Hematopoietic multipotent progenitor cell treated with erythropoietin and hydrocortisone succinate and interleukin-3 and kit ligand, for 6 days (in vitro differentiated cells): ENCODE measurements around the gene PLA2G2F.

Experiments
- DNase-seq: peaks from one replicate; pipeline ENCODE4 v3.0.0-alpha.2; 2015

Gene PLA2G2F

DNA sequence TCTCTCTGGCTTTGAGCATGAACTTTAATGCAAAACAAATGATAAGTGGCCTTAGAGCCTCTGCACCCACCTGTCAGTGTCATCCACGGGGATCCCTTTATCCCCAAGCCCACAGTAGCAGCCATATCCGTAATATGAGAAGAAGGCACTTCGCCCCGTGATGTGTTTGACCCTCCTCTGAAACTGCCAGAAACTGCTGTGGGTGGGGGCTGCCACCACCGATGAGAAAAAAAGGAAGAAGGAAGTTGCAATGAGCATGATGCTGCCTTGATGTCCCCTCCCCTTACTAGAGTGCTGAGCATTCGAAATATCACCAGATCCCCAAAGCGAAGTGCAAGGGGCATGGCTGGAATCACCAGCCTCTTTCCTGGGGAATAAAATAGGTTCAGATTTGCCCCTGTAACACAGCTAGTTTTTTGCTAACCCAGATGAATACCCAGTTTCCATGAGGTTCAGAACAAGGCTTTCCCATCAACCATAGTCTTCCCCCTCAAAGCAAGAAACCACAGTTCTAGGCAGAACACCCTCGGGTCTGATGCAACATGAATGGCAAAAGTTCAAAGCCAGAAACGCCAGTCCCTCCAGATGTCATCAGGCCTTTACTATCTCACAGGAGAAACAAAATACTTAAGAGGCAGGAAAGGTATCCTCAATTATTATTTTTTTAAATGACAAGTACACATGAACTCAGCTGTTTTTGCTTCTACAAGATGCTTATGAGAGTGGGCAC lies 36.0 kb downstream of the PLA2G2F start:
- DNase-seq, result no peak

DNA sequence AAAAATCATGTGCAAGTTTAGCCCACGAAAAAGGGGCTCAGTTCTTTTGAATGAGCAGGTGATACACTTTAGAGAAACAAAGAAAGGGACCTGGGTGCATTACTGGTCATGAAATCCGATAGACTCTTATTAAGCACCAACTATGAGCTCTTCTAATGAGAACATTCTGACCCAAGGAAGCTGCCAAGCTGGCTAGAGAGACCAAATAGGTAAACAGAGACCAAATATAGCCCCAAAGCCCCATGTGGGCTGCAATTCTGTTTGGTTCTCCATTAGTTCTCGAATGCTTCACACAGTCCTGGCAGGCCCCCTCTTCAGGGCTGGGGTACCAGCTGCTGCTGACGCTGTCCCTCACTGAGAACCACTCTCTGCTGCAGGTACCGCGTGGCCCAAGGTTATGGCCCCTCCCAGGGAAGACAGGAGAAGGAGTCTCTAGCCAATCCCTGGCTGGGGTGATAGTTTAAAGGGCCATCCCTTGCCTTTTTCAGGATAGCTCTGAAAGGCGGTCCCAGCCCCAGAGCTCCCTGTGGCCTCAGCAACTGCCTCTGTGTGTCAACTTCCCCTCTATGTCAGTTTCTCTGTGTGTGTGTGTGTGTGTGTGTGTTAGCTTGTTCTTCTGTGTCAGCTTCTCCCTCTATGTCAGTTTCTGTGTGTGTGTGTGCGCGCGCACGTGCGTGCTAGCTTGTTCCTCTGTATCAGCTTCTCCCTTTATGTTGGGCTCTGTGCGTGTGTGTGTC lies 39.7 kb downstream of the PLA2G2F start:
- DNase-seq, result no peak

DNA sequence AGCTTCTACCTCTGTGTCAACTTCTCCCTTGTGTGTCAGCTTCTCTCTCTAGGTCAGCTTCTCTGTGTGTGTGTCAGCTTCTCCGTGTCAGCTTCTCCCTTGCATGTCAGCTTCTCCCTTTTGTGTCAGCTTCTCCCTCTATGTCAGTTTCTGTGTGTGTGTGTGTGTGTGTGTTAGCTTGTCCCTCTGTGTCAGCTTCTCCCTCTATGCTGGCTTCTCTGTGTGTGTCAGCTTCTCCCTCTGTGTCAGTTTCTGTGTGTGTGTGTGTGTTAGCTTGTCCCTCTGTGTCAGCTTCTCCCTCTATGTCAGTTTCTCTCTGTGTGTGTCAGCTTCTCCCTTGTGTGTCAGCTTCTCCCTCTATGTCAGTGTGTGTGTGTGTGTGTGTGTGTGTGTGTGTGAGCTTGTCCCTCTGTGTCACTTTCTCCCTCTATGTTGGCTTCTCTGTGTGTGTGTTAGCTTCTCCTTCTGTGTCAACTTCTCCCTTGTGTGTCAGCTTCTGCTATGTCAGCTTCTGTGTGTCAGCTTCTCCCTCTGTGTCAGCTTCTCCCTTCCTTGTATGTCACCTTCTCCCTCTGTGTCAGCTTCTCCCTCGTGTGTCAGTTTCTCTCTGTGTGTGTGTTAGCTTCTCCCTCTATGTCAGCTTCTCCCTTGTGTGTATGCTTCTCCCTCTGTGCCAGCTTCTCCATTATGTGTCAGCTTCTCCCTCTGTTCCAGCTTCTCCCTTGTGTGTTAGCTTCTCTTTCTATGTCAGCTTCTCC lies 40.4 kb downstream of the PLA2G2F start:
- DNase-seq, result no peak

DNA sequence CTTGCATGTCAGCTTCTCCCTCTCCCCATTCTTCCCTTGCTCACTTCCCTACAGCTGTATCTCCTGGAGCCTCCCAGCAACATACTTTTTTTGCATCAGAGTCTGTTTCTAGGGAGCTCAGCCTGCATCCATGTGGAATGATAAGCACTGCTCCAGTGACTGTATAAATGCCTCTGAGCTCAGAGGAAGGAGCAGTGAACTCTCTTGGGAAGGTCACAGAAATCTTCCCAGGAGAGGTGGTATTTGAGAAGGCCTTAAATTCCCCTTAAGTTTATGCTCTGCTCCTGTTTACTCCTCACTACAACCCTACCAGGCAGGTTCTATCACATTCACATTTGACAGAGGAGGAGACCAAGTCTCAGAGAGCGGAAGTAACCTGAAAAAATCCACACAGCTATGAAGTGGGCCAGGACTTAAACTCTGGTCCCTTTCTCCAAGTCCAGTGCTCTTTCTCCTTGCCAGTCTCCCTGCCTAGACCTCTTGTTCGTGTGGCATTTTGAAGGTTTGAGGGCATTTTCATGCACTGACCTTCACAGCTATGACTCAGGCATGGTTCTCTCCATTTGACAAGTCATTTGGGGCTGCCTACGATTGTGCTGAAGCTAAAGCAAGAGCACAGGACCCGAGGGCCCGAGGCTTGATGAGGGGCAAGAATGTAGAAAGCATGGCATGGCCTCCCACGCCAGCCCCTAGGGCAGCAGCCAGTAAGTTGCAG lies 41.2 kb downstream of the PLA2G2F start:
- no peak for DNase-seq

DNA sequence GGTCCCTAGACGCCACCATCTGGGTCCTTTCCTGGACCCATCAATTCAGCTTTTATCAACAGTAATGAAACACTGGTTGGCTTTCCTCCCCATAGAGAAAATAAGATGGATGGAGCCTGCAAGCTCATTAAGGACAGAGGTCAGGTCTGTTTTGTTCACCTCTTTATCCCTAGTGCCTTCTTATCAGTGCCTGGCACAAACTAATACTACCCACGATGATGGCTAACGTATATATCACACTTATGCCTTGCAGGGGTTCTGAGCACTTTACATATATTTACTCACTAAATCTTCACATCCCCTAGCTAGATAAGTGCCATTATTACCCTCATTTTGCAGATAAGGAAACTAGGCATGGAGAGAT lies 41.7 kb downstream of the PLA2G2F start:
- DNase-seq, result peak; percentile 39

DNA sequence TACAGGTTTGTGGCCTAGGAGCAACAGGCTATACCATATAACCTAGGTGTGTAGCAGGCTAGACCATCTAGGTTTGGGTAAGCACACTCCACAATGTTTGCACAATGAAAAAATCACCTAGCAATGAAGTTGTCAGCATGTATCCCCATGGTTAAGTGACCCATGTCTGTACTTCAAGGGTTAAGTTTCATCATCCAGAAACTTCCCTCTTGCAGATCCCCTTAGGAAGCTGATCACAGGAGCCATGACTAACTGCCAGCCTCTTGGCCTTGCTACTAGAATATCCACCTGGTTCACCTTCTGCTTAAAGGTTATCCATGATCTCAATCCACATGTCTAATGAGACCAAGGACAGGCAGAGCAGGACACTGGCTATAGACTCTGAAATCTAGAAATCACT lies 43.3 kb downstream of the PLA2G2F start:
- DNase-seq, result no peak

DNA sequence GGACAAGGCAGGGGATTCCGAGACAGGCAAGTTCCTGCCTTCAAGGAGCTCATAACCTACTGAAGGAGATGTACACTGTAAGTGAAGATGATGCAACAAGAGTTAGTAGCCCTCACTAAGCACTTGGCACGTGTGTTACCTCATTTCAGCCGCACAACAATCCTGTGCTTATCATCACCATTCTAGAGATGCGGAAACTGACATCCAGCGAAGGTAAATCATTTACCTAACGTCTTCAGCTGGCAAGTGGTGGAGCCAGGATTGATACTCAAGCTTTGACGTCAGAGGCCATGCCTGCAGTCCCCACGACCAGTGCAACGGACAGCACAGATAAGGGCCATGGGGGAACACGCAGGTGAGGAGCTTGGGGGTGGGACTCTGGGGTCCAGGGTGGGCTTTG lies 43.9 kb downstream of the PLA2G2F start:
- DNase-seq, result no peak

DNA sequence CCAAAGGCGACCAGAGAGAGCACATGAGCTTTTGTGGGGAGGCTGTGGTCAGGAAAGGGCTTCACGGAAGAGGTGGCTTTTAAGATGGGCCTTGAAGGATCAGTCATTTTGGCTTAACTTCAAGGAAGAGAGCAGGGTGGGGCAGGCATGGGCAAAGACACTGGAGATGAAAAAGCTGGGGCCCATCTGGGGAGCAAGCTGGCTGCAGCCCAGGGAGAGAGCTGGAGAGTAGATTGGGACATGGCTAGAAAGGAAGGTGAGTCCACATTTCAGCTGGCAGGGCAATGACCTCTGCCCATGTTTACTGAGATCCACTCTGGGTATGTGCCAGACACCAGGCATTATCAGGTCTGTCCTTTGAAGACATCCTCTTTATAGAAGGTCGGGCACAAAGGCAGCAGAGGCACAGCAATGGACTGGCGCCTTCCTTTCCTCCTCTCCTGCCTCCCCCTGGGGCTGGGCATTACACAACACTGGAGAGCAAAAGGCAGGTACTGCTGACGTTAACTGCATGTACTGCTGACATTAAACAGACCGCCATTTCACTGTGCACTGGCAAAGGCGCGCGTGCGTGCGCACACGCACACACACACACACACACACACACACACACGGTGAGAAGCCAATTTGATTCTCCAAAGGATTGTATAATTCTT lies 44.6 kb downstream of the PLA2G2F start:
- peak; percentile 61 for DNase-seq

DNA sequence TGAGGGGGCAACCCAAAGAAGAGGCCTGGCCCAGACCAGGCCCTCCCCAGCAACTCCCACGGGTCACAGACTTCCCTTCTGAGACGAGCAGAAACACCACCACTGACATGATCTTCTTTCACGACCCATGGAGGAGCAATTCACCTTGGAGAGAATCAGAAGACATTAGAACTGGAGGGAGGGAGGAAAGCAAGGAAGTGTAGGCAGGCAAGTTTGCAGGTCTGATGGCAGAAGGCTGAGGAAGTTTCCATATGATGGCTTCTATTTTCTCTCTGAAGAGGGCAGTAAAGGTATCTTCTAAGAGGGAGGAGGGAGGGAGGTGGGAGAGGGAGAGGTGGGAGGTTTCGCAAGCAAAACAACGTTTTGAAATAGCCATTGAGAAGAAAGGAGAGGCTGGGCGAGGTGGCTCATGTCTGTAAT lies 45.4 kb downstream of the PLA2G2F start:
- peak; percentile 60 for DNase-seq

DNA sequence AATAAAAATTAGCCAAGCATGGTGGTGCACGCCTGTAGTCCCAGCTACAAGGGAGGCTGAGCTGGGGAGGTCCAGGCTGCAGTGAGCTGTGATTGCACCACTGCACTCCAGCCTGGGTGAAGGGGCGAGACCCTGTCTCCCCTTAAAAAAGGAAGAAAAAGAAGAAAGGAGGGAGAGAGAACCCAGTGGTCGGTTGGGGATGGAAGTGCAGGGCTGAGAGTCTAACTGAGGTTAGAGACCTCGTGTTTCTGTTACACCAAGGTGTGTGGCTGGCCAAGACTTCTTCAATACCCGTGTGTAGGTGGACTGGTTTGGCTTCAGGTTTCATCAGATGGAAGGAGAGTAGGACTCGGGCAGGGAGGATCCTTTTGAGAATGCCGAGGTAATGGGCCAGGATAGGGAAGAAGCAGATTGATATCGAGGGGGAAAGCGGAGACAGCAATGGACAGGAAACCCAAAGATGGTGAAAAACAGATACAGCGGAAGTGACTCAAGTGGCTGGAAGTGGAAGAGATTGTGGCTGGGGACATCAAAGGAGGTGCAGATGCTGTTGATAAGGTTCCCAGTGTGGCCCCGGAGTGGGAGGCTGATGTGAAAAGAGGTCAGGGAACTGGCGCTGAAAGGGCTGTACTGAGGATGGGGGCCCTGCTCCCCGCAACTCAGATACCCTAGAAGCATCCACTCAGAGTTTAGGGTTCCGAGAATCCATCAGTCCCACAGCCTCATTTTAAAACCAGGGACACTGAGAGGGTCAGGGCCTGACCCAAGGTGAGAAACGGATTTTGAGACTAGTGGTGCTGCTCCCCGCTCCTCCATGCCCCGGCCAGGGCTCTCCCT lies 46.1 kb downstream of the PLA2G2F start:
- DNase-seq, result peak; percentile 66

DNA sequence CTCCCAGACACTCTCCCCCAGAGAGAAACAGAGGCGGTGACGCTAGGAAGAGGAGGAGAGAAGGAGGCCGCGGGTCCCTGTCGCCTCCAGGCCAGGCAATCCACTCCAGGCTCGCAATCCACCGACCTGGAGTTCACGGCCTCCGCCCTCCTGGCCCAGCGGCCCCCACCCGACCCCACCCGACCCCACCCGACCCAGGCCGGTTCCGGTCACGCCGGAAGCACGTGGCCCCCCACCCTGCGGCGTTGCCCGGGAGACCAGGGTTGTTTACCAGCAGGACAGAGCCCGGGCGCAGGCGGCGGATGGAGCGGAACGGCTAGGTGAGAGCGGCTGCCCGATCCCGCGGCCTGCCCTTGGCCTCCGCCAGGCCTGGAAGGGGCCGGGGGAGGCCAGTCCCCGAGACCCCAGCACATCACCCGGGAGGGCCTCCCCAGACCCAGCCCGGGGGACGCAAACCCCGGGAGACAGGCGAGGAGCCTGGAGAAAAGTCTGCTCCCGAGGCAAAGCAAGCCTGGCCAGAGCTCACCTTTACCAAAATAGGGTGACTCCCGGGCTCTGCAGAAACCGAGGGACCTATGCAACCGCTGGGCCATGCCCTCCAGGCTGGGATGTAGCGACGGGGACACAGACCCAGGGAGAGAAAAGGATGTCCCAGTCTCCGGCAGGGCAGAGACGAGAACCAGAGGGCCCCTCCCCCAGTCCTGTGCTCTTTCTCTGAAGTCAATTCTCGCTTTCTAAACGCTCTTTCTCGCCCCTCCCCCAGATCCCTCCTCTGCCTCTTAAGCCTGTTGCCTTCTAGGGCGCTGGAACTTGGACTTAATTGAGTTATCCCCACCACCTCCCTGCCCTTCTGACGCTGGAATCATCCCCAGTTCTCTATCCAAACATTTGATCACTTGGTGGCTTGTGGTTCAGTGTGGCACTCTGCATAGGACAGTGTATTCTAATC lies 47.0 kb downstream of the PLA2G2F start, which contains the start of the genes PLA2G2C and UBXN10:
PLA2G2C (minus strand) TSS at position 685 of the 949 bp plus-strand sequence. CDS start 9,155 bp downstream, outside the sequence.
UBXN10 (plus strand) TSS at position 263 of the 949 bp plus-strand sequence. CDS start 4,466 bp downstream, outside the sequence.
- peak; percentile 88 for DNase-seq

DNA sequence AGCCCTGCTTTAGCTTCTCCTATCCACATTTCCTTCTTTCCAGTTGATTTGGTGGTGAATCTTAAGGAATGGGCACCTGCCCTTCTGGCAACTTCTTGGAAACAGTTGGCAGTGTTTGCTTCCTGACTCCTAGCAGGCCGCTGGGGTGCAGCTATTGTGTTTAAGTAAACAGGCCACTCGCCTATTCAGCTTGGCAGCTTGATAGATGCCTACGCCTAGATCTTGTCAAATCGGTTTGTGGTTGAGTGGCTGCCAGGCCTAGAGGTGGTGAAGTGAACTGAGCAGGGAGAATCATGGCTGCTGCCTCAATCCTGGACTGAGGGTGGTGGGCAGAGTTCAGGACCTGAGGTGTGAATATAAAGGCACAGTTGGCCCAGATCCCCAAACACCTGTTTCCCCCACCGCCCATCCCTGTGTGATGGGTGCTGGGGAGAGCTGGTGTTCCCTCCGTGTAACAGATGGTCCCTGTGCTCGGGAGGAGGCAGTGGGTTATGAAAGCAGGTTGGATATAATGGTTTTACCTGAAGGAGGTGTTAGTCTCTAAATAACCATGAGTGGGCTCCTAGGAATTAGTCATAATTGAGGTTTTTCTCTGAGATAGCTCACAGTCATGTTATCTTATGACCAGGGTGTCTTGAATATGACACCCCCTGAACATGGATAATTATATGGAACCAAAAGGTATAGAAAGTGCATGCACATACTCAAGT lies 48.1 kb downstream of the PLA2G2F start:
- peak; percentile 94 for DNase-seq

DNA sequence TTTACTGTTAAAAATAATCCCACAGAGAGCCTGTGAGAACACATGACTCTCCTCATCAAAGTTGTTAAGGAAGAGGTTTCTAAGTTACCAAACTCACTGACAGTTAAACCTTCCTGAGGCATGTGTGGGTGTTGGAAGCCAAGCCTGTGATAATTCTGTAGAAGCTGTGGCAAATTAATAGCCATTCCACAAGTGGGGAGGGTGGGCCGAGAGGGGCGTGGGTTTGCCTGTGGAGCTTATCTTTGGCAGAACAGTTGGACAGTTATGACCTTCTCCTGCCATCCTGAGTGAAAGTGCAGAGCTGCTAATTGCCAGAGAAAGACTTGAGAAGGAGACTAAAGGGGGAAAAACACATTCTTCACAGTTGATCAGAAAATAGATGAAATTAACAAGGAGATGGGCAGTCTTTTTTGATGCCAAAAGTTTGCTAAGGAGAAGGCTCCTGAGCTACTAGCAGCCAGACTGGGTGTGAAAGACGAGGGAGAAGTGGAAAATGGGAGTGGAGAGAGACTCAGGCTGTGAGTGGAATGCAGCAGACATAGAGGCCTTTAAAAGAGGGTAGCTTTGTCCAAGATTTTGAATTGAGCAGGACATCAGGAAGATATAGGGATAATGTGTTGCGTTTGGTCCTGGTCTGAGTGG lies 48.8 kb downstream of the PLA2G2F start:
- DNase-seq, result peak; percentile 88

DNA sequence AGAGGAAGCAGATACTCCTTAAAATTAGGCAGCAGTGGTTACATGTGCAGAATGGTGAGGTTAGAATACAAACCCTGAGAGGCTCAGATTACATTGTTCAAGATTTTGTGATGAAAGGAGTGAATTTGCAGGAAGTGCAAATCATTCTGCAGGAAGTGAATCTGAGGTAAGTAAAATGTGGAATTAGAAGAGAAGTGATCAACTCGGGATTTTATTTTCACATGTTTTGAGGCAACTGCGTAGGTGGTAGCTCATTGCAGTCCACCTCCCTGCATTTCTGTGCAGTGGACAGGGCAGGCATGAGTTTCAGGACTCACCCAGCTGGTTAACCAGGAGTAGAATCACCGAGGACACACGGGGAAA lies 49.3 kb downstream of the PLA2G2F start:
- DNase-seq, result peak; percentile 16

DNA sequence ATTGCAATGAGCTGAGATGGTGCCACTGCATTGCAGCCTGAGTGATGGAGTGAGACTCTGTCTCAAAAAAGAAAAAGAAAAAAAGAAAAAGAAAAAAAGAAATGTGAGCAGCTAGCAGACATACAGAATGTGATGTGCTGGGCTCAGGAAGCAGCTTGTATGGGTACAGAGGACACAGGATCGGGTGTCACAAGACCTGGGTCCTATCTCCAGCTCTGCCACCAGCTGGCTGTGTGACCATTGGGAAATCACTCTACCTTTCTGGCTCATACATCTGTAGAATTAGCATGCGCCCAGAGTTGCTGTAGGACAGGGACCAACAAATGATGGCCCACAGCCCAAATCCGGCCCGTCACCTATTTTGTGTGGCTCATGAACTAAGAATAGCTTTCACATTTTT lies 50.5 kb downstream of the PLA2G2F start:
- DNase-seq, result peak; percentile 13

DNA sequence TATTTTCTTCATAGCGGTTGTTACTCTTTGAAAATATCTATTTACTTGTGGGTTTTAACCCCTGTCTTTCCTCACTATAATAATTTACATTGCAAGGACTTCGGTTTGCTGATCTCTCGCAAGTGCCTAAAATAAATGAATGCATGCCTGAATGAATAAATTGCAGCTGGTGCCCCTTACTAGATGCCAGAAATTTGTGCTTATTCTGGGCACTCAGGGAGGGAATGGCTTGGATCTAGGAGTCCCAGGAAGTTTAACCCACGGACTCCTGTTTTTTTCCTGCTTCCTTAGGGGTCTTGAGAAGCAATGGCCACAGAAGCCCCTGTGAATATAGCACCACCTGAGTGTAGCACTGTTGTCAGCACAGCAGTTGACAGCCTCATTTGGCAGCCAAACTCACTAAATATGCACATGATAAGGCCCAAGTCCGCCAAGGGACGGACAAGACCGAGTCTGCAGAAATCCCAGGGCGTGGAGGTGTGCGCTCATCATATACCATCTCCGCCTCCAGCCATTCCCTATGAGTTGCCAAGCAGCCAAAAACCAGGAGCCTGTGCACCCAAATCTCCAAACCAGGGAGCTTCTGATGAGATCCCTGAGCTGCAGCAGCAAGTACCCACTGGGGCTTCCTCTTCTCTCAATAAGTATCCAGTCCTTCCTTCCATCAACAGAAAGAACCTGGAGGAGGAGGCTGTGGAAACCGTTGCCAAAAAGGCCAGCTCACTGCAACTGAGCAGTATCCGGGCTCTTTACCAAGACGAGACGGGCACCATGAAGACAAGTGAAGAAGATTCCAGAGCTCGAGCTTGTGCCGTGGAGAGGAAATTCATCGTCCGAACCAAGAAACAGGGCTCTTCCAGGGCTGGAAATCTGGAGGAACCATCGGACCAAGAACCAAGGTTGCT lies 51.4 kb downstream of the PLA2G2F start:
- DNase-seq, result no peak

DNA sequence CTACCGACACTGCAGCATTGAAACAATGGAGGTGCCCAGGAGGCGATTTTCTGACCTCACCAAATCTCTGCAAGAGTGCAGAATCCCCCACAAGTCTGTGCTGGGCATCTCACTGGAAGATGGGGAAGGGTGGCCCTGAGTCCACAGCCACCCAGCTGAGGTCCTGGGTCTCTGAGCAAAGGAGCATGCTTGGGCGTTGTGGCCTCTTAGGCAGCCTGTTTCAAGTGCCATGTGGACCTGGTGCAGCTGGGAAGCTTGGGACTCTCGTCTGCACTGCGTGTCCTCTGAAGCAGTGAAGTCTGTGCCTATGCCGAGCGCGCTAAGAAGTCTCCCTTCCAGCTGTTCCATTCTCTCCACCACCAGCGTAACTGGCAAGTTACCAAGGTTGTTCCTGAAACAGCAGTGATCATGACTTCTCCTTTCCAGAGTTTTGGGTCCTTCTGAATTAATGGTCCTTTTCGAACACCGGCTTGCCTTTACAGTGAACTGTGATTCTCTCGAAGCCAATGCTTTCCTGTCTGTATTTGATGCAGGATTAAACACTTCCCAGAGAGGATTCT lies 52.2 kb downstream of the PLA2G2F start:
- no peak for DNase-seq

DNA sequence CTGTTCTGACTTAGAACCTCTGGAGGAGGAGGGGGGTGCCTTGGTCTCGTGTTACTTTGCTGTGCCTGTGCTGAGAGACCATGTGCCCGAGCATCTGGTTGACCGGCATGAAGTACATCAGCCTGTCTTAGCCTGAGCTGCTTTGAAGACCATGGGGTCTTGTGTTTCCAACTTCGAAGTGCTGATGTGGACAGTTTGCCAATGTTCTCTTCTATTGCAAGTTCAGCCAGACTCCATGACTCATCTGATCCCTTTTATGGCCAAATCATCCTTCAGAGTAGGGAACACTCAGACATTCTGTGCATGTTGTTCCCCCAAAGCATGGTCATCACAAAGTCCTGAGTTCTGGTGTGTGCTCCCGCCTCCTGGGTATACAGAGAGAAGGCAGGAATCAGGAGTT lies 53.2 kb downstream of the PLA2G2F start:
- DNase-seq, result no peak
